NCI-H2171 (cell line): ENCODE data around the gene DTNBP1.

Source experiments
- DNase-seq: peaks from one replicate; lab custom pipeline; 2025; lab: John Stamatoyannopoulos, UW

DTNBP1 gene

DNA sequence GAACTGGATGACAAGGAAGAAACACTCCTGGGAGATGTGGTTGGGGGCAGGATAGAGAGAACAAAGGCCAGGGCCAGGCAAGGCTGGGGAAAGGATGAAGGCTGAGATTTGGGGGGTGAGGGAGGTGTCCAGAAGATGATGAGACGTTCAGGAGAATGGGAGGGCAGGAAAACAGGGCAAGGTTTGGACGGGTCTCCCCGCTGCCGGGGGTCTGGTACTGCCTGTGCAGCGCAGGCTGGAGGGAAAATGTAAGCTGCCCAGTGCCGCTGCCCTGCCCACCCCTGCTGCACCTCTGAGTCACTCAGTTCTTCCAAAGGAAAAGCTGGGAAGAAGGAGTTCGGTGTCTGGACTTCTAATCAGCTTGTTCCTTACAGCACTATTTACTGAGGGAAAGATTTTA, 130.9 kb downstream of the DTNBP1 start:
- no peak for DNase-seq

DNA sequence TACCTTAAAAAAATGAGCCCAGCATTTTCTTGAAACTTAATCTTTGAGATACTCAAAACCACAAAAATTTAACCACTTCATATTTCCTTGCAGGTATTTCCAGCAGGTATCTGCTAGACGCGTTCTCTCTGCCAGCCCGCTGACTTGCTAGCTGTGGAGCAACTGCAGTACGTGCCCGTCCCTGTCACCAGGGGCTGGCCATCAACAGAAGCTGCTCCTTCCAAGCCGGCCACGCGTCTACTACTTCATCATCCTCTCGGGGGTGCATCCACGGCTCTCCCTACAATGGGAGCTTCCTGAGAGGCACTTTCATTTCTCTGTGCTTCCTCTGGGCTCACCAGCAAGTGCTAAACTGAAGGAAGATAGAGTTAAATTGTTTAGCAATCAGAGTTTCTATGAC, 132.4 kb downstream of the DTNBP1 start:
- no peak for DNase-seq

DNA sequence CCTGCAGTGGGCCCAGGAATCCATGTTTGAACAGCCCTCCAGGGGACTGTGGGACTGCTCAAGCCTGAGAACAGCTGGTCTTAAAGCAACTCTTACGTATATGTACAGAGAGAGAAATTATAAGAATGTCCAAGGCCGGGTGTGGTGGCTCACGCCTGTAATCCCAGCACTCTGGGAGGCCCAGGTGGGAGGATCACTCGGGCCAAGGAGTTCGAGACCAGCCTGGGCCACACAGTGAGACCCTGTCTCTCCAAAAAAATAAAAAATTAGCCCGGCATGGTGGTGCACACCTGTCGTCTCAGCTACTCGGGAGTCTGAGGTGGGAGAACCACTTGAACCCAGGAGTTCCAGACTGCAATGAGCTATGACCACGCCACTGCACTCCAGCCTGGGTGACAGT, 134.0 kb downstream of the DTNBP1 start:
- no peak for DNase-seq

DNA sequence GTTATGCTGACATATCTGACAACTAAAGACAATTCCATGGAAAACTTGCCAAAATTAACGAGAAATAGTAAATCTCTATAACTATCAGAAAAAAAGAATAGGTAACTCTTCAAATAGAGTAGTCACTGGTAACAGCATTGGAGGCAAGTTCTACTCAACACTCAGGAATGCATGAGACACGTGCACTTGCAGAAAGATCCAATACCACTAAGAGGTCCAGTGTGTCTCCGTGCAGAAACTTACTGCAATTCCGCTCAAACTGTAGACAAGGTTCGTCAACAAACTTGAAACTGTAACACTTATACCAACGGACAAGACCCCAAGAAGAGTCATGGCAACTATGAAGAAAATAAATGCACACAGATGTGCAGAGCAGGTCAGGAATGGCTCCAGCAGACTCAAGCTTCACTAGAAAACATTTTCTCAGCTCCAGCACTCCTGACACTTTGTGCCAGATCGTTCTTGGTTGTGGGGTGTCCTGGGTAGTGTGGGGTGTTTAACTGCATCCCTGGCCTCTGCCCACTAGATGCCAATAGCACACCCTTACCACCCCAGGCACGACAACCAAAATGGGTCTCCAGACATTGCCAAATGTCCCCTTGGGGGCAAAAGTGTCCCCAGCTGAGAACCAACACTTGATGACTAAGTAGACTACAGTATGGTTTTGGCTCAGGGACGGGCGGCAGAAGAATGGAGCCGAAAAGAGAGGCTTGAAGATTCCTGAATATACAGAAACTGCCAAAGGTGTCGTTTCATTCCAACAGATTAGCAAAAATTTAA, 134.8 kb downstream of the DTNBP1 start:
- no peak for DNase-seq

DNA sequence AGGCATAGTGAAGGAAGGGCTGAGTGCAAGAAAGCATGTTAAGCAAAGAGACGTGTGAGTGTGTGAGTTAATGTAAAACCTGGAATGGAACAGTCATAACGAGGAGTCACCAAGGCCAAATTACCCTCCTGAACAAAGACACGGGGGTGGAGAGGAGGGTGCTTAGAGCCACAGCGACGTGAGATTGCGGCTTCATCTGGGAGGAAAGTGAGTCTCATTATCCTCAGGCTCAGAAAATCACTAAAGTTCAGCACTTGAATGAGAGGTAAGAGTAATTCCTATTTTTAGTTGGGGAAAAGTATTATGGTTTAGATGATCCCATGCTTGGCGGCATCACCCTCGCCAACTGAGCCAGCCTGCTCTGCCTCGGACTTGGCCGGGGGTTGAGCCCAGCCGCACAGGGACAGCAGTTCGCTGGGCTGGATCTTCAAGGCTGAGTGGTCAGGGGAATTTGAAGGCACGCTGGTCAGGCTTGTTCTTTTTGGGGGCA, 136.6 kb downstream of the DTNBP1 start:
- DNase-seq, result no peak

DNA sequence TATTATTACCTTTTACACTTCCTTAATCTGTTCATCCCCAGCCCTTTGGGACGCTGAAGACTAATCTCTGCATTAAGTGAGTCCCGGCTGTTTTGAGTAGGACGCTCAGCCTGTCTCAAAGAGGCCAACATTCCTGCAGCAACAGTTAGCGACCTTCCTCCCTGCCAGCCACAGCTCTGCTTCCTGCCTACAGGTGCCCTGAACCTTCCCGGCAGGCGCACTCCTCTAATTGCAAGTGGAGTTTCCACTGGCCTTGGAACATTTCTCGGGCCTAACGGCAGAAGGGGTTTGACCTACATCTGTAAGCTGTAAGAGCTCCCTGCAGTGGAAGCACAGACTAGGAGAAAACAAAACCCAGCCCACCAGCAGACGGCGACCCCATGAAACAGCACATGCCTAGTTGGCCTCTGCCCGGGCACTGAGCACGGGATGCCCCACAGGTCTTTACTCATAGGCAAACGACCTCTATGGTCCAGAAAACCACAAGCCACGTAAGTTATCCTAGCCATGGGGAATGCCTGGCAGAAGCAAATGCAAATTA, 137.9 kb downstream of the DTNBP1 start:
- DNase-seq, result no peak

DNA sequence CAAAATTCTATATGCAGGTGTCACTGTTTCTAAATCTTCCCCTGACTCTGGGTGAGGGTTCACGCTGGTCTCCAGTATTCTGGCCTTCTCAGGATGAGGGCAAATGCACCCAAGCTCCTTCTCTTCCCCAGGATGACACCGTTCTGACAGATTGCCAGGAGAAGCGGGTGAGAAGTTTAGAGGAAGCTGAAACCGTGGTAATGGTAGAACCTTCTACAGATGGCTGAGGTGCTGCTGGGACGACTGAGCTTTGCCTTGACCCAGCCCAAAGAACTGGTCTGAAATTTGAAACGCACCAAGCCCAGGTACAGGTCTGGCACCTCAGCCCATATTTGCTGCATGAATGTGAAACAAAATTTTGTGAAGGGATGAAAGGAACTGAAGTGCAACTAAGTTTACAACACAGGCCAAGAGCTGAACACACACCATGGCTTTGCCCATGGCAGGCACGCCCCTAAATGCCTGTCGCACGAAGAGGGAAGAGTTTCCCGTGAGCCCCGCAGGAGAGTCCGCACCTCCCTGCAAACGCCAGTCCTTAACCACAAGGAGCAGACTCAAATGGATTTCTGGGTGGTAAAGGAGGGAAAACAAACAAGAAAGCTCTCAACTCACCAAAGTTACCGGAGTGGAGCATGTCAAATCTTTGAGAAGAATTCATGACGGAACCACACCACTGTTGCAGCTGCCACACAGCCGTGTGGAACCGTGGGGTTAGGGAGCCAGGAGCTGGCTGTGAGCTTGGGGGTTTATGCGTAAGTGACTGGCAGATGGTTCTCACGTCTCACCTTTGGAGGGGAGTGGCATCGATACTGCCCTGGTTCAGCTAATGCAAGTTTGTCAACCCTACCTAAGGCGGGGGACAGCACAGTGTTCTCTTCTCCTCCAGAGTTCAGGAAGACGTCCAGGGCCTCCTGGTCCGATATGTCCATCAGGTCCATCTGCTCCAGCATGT, 138.9 kb downstream of the DTNBP1 start:
- no peak for DNase-seq

DNA sequence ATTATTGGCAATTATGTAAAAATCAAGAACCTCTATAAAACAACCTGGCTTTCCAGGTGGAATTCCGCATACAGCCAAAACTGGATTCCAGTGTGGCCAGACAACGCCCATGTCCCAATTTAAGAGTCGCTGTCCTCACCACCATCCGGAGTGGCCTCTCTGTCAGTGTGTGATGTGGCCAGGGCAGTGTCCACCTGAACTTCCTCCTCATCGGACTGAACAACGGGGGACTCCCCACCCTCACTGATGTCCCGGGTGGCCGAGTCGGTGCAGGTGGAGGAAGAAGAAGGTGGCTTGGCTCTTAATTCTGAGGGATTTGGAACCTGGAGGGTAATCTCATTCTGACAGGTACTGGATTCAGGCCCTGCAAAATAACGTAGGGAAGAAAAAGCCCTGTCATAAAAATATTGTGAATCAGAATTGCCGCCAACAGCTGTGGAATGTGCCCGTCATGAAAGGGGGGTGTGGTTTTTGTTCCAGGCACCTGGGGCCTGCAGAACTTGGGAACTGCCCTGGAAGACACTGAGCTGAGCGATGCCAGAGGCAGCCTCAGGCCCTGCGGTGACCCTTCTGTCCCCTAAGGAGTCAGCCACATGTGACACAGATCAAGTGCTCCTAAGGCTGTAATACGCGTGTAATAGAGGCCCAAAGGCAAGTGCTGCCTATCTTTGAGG, 139.8 kb downstream of the DTNBP1 start:
- DNase-seq, result no peak

DNA sequence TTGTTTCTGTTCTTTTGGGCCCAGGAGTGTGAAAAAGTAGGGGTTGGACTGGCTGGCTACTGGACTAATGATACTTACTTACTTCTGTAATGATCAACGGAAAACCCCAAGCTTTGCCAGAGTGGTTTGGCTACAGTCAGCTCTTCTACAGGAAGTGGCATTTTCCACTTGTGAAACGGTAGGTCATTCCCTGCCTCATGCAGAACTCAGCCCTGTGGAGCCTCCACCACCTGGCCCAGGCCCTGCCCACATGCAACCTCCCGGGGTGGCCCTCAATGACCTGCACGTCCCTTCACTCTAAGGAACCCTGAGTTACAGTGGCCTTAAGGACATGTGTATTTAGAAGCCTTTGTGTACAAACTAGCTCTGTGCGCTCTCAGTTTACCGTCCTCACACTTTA, 140.4 kb downstream of the DTNBP1 start:
- no peak for DNase-seq

DNA sequence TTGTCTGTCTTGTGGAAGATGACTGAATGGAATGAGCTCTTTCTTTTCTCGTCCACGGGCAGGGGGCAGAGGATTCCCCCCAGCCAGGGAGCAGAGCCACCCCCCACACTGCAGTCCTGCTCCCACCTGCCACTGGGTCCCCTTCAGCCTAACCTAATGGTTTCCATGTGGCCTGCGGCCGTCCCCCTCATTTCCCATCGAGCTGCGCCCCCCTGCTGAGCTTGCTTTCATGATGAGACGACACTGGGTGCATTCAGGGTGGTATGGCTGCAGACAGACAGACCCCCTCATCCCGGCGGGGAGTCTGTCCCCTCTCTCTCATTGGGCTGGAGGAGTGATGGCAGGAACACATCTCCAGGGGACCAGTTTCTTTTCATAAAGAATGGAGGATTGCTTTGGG, 140.8 kb downstream of the DTNBP1 start:
- no peak for DNase-seq

DNA sequence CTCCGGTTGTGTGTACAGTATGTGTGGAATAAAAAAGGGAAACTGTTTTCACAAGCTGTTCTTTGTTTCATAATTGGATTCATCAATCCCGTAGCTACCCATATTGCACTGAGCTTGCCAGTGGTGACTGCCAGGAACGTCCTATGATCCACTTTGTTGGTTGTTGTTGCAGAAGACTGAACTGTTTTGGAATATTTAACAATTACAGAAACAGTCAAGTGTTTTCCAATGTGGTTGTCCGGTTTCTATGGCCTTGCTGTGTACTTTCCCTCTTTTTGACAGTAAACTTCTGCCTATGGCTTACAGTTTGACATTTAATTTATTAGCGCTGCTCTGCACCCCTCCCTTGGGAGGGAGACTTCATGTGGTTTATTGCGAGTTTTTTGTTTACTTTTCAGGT, 141.2 kb downstream of the DTNBP1 start:
- no peak for DNase-seq

DNA sequence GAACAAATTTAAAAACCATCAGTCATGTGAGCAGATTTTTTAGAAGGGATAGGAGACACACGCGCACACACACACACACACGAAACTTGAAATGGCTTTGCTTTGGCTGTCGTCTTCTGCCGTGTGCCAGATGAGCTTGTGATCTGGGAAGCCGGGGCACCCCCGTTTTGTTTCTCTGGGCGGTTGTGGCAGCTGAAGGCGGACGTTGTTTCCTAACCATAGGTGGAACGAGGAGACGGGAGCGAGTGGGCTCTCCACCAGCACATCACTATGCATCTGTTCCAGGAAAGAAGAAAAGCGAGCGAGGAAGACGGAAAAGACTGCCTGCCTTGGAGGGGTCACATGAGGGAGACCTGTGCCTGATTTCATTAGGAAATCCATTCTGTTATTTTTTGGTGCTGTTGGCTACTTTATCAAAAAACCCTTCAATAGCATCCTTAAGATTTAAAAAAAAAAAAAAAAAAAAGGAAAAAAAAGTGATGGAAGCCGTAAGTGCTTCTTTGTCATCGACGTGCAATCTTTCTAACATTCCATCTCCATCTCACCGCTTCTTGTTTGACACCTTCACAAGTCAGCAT, 142.1 kb downstream of the DTNBP1 start:
- DNase-seq, result no peak

DNA sequence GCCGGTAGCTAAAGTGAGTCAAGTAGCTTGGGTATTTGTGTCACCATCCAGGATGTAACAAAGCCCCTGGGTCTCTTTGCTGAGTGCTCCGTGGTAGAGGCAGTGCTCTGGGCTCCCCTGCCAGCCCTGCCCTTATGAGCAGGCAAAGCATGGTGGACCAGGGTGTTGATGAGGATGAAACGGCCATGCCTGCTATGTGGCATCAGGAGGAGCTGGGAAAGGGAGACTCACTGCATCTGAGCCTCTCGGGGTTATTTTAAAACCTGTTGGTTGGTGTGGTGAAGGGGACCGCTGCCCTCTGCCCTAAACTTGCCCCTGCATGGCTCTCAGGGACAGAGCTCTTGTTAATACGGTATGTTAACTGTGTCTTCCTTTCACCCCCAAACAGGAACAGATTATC, 143.1 kb downstream of the DTNBP1 start:
- no peak for DNase-seq

DNA sequence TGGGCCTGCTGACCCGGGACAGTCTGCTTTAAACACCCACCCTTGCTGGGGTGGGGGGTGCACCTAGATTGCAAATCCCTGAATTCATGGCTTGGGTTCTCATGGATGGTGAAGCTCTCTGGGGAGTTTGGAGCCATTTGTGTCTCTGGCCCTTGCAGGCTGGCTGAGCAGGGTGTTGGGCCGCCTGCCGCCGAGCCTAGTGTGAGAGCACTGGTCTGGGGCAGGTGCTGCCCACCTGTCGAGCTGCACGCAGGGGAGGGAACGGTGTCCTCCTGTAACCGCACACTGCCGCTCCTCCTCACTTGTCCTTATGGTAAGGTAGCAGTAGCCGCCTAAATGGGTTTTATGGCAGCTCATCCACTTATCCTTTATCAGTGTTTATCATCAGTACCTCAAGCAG, 143.9 kb downstream of the DTNBP1 start:
- no peak for DNase-seq

DNA sequence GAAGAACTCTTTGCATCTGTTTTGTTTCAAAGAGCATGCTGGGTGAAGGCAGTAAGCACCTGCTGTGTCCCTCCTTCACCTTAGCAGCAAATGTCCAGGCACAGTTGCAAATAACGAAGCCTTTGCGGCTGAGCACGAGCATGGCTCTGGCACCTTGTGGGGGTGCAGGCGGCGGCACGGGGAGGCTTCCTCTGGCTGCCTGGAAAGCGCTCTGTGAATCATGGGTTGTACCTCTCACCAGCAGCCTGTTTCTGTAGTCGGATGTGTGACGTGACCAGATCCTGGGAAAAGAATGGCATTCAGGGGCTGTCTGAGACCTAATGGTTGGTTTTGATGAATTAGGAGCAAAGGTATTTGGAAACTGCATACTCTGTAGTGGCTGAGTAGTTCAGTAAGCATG, 144.8 kb downstream of the DTNBP1 start:
- no peak for DNase-seq

DNA sequence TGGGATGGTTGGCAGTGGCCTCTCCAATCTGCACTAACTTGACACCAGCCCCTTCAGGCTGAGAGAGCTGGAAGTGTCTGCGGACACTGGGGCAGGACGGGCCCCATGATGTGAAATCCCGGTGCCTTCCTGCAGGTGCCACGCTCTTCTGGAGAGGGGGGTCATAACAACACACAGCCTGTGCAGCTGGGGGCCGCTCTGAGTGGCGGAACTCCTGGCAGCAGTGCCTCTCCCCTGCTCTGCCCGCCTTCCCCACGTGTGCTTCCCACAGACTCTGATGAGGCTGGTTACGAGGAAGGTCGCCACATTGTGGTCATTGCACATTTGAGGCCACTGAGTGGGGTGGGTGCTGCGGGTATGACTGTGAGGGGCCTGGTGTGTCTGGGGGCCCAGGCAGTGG, 145.2 kb downstream of the DTNBP1 start:
- DNase-seq, result no peak

DNA sequence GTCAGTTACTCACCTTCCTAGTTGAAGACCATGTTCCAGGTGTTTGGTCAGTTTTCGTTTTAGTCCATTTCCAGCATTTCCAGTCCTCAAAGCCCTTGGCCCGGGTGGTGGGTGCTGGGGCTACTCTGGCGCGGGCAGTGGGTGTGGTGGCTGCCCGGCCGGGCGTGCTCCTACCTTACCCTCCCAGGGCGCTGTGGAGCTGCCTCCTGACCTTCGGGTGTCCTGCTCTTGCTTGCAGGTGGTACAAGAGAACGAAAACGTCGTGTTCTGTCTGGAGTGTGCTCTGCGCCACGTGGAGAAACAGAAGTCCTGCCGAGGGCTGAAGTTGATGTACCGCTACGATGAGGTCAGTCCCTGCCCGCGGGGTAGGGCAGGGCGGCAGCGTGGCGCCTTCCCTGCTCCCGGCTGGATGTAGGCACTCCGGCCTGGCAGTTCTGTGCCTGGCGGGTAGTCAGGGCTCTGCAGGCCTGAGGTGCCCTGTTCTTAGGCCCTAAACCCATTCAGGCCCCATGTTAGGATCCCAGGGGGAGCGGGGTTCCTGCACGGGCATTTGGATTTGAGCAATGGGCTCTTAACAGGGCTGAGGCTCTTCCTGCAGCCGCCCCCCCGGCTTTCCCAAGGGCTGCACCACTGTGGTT, 145.8 kb downstream of the DTNBP1 start:
- DNase-seq, result no peak

DNA sequence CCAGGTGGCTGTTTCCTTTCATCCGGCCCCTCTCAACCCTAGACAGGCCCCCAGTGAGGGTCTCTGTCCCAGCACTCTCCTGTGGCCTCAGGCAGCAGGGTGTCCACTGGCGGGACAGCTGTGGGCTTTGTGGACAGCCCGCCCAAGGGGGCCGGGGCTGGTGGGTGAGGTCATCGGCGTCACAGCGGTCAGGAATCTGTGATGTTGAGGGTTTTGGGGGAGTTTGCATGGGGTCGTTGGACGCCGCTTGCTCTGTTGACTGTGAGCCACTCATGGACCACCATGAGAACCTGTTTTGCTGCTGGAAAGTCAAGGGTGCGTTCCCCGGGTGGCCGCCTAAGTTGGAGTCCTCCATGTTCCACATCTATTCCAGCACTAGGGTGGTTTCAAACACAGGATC, 146.4 kb downstream of the DTNBP1 start:
- DNase-seq, result no peak

DNA sequence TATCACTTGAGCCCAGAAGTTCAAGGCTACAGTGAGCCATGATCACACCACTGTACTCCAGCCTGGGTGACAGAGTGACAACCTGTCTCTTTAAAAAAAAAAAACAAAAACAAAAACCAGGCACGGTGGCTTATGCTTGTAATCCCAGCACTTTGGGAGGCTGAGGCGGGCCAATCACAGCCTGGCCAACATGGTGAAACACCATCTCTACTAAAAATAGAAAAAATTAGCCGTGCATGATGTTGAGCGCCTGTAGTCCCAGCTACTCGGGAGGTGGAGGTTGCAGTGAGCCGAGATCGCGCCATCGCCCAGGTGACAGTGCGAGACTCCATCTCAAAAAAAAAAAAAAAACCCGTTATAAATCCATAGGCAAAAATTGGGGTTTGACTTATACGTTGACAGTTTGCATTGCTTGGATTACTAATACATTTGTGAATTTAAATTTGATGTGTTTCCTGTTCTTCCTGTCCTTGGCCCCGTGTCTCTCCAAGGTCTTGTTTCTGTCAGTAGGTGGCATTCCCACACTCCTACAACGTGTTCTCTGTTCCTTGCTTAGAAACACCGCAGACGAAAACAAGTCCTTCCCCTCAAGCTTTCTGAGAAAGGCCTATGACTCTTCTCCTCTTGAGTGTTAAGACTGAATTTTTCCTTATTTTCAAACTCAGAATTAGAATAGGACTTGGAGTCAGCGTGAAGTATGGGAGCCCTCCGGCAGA, 147.0 kb downstream of the DTNBP1 start:
- no peak for DNase-seq

DNA sequence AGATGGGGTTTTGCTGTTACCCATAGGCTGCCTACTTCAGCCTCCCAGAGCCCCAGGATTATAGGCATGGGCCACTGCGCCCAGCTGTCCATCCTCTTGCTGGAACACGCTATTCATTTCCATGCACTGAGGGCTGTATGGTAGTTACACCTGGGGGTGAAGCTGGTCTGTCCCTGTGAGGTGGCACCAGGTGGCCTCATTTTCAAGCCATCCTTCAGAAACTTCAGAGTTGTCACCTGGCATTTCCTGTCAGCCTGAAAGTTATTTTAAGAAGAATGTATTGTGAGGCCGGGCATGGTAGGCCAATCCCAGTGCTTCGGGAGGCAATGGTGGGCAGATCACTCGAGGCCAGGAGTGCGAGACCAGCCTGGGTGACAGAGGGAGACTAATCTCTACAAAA, 147.6 kb downstream of the DTNBP1 start:
- no peak for DNase-seq
